Esophagus muscularis mucosa (tissue), 4 donors: ENCODE measurements around the gene HOXD10.

Experiments
- CTCF ChIP-seq, 3 experiments: fragments of 200-600 bp in 2 of 3; fragments of 450-650 bp in 1 of 3; sonication (generic) in 2 of 3; IDR thresholded peaks; one replicate each; pipeline ENCODE4 v1.5.1; 2017 to 2019; ENCODE audit warnings: antibody characterized with exemption in 3 of 3, mild to moderate bottlenecking in 2 of 3, moderate library complexity in 1 of 3
- EP300 ChIP-seq: sonication (generic); formaldehyde crosslinking; IDR thresholded peaks from one replicate; pipeline ENCODE4 v1.6.1; 2017; ENCODE audit warnings: antibody characterized with exemption
- POLR2A ChIP-seq: fragments of 450-650 bp; IDR thresholded peaks from one replicate; pipeline ENCODE4 v1.6.1; 2017; ENCODE audit warnings: antibody characterized with exemption, moderate library complexity, mild to moderate bottlenecking, low read depth
- POLR2AphosphoS5 ChIP-seq, 2 donors: sonication (generic); formaldehyde crosslinking; IDR thresholded peaks; one replicate each; pipeline ENCODE4 v1.6.1; 2017; ENCODE audit warnings: antibody characterized with exemption in 2 of 2

DNA sequence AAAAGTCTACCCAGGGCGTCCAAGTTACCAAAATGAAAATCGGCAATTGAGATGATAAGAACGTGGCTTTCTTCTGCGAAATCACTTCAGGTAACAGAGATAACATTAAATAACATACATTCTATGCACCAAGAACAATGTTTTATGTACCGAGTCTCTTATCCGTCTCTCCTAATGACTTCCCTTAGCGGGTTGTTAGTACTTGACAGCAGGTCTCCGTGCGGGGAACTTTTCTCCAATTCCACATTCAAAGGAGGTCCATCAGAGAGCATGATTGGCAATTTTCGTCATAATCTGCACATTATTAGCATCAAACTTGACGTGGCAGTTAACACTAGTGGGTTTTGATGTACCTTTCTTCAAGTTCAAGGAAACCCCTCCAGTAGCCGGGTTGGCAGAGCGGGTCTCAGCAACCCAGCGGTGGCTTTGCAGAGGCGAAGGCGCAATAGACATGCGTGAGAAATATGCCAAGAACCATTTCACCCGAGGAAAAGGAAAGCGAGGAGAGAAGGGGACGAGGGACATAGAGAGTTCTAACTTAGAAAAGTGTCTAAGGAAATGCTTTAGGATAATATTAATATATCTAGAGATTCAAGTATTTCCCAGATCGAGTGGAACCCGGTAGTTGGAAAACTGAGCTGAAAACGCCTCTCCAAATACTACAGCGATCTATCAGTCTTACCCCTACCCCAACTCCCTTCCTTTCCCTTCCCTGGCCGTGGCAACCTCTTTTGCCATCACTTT is 37.9 kb upstream of the HOXD10 start:
- TF ChIP-seq CTCF (IDR thresholded peaks at IDR 0.05) (no peak), EP300 (no peak), POLR2AphosphoS5 (IDR thresholded peaks at IDR 0.05) (no peak), POLR2A (no peak)
